Subcutaneous adipose tissue (tissue), 4 donors: ENCODE results near the gene ADAM11. TPM values are rescaled to one million over a fixed set of nuclear protein-coding genes. Genes with fewer than 3 reads are reported as not detected.

Experiments used
- total RNA-seq, 4 donors: library from RNA; depleted of rRNA; stranded (reverse); fragments of >200 nt; gene quantifications; one replicate each; pipeline ENCODE4 v1.1.0, GENCODE V29; 2016
- TF ChIP-seq, protein P1 (sequence below): fragments of 450-650 bp; IDR thresholded peaks from one replicate; pipeline ENCODE4 v1.5.1; 2016; ENCODE audit warnings: low read depth, mild to moderate bottlenecking, control low read depth, antibody characterized with exemption, moderate library complexity

ADAM11 gene
- total RNA-seq, 4 donors from 2014 or later = 0.17 to 0.88 (median 0.57) TPM; not detected in 1

DNA sequence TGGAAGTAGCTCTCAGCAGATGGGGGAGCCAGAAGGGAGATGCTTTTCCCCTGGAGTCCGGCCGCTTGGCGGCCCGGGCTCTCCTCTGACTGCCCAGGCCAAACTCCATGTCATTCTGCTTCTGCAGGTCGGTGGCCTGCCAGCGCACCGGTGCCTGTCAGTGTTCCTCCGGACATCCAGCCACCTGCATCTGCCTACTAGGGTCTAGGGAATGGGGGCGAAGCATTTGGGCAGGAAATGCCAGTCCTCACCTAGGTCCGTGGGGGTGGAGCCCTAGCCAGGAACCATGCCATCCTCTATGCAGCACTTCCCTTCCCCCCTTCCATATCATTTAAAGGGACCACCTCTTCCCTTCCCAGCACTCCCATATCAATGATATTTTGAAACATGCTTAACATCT, 37.1 kb downstream of the ADAM11 start:
- TF ChIP-seq, protein P1, sequence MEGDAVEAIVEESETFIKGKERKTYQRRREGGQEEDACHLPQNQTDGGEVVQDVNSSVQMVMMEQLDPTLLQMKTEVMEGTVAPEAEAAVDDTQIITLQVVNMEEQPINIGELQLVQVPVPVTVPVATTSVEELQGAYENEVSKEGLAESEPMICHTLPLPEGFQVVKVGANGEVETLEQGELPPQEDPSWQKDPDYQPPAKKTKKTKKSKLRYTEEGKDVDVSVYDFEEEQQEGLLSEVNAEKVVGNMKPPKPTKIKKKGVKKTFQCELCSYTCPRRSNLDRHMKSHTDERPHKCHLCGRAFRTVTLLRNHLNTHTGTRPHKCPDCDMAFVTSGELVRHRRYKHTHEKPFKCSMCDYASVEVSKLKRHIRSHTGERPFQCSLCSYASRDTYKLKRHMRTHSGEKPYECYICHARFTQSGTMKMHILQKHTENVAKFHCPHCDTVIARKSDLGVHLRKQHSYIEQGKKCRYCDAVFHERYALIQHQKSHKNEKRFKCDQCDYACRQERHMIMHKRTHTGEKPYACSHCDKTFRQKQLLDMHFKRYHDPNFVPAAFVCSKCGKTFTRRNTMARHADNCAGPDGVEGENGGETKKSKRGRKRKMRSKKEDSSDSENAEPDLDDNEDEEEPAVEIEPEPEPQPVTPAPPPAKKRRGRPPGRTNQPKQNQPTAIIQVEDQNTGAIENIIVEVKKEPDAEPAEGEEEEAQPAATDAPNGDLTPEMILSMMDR = no peak

DNA sequence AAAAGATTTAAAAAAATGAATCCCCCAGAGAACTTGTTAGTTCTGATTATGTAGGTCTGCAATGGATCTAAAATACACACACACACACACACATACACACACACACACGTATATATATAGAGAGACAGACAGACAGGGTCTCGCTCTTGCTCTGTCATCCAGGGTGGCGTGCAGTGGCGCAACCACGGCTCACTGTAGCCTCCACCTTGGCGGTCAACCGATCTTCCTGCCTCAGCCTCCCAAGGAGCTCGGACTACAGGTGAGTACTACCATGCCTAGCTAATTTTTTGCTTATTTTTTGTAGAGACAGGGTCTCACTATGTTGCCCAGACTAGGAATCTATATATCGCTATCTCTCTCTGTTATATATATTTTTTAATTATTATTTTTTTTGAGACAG, 37.9 kb downstream of the ADAM11 start:
- TF ChIP-seq, protein P1 = no peak

GRCh38 chr17:44797802-44798201, 39.0 kb downstream of the ADAM11 start:
- TF ChIP-seq, protein P1 = no peak

DNA sequence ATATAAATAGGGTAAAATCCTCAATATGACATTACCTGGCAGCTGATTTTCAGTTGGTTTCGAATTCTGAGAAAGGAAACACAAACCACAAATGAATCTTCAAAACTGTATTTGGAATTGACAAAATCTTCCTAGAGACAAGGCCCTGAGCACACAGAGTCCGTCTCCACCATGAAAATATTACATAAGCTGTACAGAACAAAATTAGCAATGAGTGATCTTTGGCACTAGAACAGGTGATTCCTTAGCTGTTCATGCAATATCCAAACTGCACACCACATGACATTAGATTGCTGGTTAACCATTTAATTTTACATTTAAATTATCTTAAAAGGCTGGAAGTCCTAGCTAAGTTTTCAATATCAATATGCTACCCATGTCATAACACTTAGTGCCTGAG, 39.6 kb downstream of the ADAM11 start:
- TF ChIP-seq, protein P1 = no peak

DNA sequence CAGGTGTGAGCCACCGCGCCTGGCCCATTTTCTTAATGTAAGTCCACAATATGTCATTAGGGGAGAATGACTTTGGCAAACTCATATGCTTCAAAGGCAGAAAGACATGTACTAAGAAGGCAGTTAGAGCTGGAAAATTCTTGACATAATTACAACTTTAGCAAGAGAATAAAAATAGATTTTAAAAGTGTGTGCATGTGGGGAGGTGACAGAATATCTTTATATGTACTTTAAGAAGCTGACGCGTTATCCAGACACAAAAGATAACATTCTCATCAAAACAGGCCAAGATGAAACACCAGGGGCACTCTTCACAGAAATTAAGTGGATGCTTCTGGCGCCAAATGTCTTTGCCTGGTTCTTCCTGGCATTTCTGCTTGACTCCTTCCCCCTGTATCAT, 43.1 kb downstream of the ADAM11 start:
- TF ChIP-seq, protein P1 = no peak

DNA sequence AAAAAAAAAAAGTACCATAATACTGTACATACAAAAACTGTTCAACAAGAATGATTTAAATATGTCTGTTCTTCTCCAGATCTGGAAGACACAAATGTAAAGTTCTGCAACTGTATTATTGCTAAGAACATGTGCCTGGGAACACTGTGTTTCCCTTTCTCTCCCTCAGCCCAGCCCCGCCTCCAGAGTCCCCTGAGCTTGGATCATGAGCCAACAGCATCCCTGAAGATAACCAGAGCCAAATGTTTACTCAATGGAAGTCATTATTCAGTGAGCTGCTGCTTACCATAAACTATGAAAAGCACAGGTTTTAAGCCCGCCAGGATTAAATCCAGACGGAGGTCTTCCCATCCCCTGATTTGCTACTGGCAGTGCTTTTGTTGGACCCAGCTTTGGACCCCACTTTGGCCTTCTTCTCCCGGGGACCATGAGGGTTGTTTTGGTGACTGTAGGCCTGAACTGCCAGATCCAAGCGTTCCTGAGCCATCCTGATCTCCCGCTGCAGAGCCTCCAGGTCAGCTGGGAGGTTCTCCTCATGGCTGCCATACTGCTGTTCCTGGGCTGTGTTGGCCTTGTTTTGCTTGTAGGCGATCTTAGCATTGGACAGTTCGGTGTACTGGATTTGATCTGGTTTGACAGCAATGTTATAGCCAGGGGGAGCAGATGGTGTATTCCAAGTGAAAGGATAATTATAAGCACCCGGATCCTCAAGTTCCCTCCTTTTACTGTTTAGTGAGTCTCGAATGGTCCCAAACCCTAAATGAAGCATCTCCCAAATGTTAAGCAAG, 45.7 kb downstream of the ADAM11 start:
- TF ChIP-seq, protein P1 = no peak

DNA sequence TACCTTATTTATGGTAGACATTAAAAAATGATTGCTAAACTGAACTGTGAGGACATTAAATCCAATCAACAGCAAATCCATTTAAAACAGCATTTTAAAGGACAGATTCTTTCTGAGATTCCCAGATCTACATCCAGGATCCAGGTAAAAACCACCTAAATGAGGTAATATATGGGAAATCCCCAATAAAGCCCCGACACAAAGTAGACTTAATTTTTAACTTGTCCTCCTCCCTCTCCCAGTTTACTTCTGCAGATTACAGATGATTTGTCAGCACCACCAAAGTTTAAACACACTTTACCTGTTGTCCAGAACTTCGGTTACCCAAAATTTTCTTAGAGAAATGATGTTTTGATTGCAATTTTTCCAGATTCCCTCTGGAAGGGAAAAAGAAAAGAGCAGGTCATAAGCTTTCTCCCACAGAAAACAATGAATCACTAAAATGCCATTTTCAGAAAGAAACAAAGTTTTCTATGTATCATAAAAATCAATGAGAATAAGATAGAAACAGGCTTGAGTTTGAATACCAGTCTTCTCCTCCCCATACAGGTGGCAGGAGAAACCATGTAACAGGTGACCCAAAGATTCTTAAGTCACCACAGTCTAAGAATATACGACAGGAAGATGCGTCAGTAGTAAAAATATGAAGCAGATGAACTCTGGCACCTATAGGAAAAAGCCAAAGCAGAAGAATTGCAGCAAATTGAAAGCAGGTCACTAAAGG, 48.5 kb downstream of the ADAM11 start:
- TF ChIP-seq, protein P1 = no peak
